Activated CD4-positive, alpha-beta T cell treated with anti-CD3 and anti-CD28 coated beads, Interleukin-2, Interleukin-4, amounts not matched to agents 100 ng/mL and 50 ng/mL, durations not matched to agents 16 hours and 8 hours (primary cell): Measurements from ENCODE around the gene ZNF575.
"Not testable (repeated sequence)": the region's sequence is repeated elsewhere in the genome, so short reads cannot be mapped to it uniquely, and the experiment has no call there.

ENCODE experiments used
- DNase-seq: peaks from one replicate; pipeline ENCODE4 v3.0.0-alpha.2; 2020; ENCODE audit warnings: low spot score

The ZNF575 gene

GRCh38 chr19:43544077-43544476, 11.1 kb downstream of the ZNF575 start:
- DNase-seq: no peak

GRCh38 chr19:43545276-43545675, 12.3 kb downstream of the ZNF575 start:
- no peak for DNase-seq

- no peak for DNase-seq
Measured at GRCh38 chr19:43545981-43546380, 13.0 kb downstream of the ZNF575 start.

- no peak for DNase-seq
Measured at GRCh38 chr19:43546581-43546980, 13.6 kb downstream of the ZNF575 start.

GRCh38 chr19:43547926-43548325, 14.9 kb downstream of the ZNF575 start:
- not testable (repeated sequence) for DNase-seq

- DNase-seq: no peak
Measured at GRCh38 chr19:43548706-43549105, 15.7 kb downstream of the ZNF575 start.

- DNase-seq: no peak
Measured at GRCh38 chr19:43551399-43552197, 18.6 kb downstream of the ZNF575 start.

GRCh38 chr19:43552198-43552450, 19.1 kb downstream of the ZNF575 start:
- DNase-seq: no peak

GRCh38 chr19:43552616-43553015, 19.6 kb downstream of the ZNF575 start:
- no peak for DNase-seq

- no peak for DNase-seq
Measured at GRCh38 chr19:43553656-43554055, 20.7 kb downstream of the ZNF575 start.

- DNase-seq: no peak
Measured at GRCh38 chr19:43554317-43554895, 21.4 kb downstream of the ZNF575 start.

GRCh38 chr19:43555185-43555770, 22.3 kb downstream of the ZNF575 start:
- DNase-seq: peak; percentile 85

GRCh38 chr19:43560687-43561086, 27.7 kb downstream of the ZNF575 start:
- no peak for DNase-seq

GRCh38 chr19:43561139-43561970, 28.4 kb downstream of the ZNF575 start:
- DNase-seq: no peak

GRCh38 chr19:43562226-43562697, 29.3 kb downstream of the ZNF575 start:
- DNase-seq: no peak

- peak; percentile 86 for DNase-seq
Measured at GRCh38 chr19:43562698-43563241, 29.8 kb downstream of the ZNF575 start.

GRCh38 chr19:43563816-43564457, 30.9 kb downstream of the ZNF575 start:
- DNase-seq: no peak

GRCh38 chr19:43564800-43565199, 31.8 kb downstream of the ZNF575 start:
- no peak for DNase-seq

GRCh38 chr19:43569657-43570056, 36.7 kb downstream of the ZNF575 start:
- no peak for DNase-seq

- DNase-seq: no peak
Measured at GRCh38 chr19:43570174-43570791, 37.3 kb downstream of the ZNF575 start.

GRCh38 chr19:43572171-43572588, 39.2 kb downstream of the ZNF575 start:
- no peak for DNase-seq
